ENCODE results near the gene DDX11. TPM values are rescaled to one million over a fixed set of nuclear protein-coding genes. Genes with fewer than 3 reads are reported as not detected.
"Not testable (repeated sequence)": the region's sequence is repeated elsewhere in the genome, so short reads cannot be mapped to it uniquely, and the experiment has no call there.

Gene DDX11
- total RNA-seq, 2 experiments from 2014 or later: 141 to 143 TPM

DNA sequence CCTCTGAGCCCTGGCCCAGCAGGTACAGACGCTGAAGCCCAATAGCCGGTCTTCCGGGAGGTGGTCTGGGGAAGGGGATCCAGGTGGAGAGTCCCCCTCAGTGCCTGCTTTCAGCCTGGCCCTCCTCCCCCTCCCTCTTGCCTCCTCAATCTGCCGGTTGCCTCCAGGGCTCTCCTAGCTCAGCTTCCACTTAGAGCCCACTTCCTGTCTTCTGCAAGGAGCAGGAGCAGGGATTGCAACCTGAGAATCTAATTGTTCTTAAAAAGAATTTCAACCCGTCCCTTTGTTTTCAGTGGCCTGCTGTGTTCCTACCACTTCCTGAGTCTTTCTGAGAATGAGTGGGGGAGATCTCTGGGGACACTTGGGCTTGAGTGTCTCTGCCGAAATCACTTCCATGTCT lies 6.6 kb downstream of the DDX11 start:
- peaks cover 27% of the 10 kb centered on the region for H3K36me3 Mint-ChIP-seq
- peaks cover 17% of the 10 kb centered on the region for H3K4me1 Mint-ChIP-seq
- not testable (repeated sequence) for DNase-seq, H3K27me3 Mint-ChIP-seq, H3K4me3 Mint-ChIP-seq, H3K9me3 Mint-ChIP-seq
- H3K27ac Mint-ChIP-seq: peak overlapping the region; percentile 28

DNA sequence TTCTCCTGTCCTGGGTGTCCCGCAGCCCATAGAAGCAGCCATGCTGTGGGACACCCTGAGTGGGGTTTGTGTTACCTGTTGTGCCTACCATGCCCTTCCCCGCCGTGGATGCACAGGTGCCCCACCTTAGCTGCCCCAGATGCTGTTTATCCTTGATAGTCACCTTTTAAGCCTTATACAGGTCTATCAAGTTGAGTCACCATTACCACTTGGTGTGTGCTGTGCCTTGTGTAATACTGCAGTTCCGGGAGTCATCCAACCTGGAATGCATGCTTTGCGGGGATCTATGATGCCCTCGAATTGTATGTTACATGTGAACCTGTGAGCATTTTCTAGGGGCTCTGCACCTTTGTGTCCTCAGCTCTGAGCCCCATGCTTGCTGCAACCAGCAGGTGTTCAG lies 7.6 kb downstream of the DDX11 start:
- H3K36me3 Mint-ChIP-seq: peaks cover 22% of the 10 kb centered on the region
- peaks cover 13% of the 10 kb centered on the region for H3K4me1 Mint-ChIP-seq
- not testable (repeated sequence) for DNase-seq, H3K27me3 Mint-ChIP-seq, H3K27ac Mint-ChIP-seq, H3K9me3 Mint-ChIP-seq, H3K4me3 Mint-ChIP-seq

DNA sequence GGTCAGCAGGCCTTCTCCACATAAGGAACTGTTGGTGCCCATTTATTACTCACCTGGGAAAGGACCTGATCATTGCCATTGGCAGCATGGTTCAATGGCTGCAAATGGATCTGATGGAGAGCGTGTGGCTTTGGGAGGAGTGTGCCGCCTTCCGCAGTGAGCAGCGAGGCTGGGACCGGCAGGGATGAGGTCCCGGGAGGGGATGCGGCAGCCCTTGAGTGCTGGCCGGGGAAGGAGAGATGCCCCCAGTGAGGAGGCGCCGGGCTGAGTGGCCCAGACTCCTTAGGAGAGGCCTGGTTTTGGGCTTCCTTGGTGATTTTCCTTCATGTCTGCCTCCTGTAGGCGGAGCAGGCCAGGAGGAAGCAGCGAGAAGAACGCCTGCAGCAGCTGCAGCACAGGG lies 10.6 kb downstream of the DDX11 start:
- not testable (repeated sequence) for H3K27me3 Mint-ChIP-seq, DNase-seq, H3K9me3 Mint-ChIP-seq, H3K27ac Mint-ChIP-seq, H3K4me3 Mint-ChIP-seq, H3K4me1 Mint-ChIP-seq
- peaks cover 12% of the 10 kb centered on the region for H3K36me3 Mint-ChIP-seq

DNA sequence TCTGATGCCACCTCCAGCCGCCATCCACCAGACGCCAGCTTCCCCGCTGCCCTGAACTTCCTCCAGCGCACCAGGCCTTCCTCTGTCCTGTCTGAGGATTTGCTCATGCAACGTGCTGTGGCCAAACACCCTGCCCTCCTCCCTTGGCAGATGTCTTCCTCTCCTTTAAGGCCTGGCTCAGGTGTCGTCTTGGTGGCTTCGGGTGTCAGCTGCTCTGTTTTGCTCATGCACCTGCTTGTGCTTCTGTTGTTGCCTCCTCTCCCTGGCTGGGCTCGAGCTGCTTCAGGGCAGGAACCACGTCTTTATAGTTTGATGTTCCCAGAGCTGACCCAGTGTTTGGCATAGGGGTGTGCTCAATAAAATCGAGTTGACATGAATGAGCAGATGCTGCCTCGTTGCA lies 12.4 kb downstream of the DDX11 start:
- not testable (repeated sequence) for H3K27me3 Mint-ChIP-seq, H3K27ac Mint-ChIP-seq, H3K4me1 Mint-ChIP-seq, DNase-seq, H3K4me3 Mint-ChIP-seq, H3K9me3 Mint-ChIP-seq, H3K36me3 Mint-ChIP-seq

DNA sequence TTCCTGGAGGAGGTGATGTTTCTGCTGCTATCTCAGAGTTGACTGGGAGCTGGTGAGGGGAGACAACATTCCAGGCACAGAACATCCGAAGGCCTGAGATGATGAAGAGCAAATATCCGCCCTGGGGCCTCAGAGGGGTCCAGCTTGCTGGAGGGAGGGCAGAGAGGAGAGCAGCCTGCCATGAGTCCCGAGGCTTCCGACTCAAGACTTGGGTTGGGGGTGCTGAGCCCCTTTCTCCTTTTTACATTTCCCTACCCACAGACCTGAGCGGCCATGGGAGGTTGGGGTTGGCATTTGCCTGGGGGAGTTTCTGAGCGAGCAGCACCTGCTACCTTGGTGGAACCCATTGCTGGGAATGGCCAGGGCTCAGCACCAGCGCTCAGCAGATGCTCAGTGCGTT lies 13.8 kb downstream of the DDX11 start:
- not testable (repeated sequence) for H3K36me3 Mint-ChIP-seq, H3K4me1 Mint-ChIP-seq

DNA sequence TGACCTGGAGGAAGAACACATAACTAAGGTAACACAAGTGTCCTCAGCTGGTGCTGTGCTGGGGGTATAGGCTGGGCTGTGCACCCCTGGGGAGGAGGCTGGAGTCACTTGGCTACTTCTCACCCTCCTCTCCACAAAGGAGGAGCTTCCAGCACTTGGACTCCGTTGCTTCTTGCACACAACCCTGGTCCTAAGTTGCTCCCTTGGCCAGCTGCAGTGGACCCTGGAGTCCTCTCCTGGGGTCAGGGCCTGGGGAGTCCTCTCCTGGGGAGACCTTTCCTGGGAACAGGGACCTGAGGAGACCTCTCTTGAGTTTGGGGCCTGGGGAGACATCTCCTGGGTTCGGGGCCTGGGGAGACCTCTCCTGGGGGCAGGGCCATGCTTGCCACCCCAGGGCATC lies 14.3 kb downstream of the DDX11 start:
- H3K27ac Mint-ChIP-seq, H3K9me3 Mint-ChIP-seq, H3K4me3 Mint-ChIP-seq, H3K27me3 Mint-ChIP-seq, DNase-seq, H3K4me1 Mint-ChIP-seq: not testable (repeated sequence)
- peaks cover 12% of the 10 kb centered on the region for H3K36me3 Mint-ChIP-seq

More for the DNA sequence above, 13.8 kb downstream of the DDX11 start:
- H3K27me3 Mint-ChIP-seq, H3K4me3 Mint-ChIP-seq, H3K27ac Mint-ChIP-seq, H3K9me3 Mint-ChIP-seq, DNase-seq: not testable (repeated sequence)

DNA sequence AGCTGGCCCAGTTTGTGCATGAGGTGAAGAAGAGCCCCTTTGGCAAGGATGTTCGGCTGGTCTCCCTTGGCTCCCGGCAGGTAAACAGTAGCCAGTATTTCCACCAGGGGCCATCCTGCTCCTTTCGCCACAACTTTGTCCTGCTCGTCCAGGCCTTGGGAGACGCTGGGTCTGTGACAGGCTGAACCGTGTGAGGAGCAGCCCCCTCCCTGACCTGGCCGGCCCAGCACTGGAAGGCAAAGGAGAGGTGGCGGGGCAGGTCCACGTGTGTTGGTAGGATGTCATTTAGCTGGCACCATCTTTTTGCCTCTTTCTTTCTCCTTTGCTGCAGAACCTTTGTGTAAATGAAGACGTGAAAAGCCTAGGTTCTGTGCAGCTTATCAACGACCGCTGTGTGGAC lies 15.4 kb downstream of the DDX11 start:
- Mint-ChIP-seq H3K27ac (no peak overlapping the region), H3K27me3 (no peaks in the 10 kb centered on the region), H3K4me1 (peaks cover 1% of the 10 kb centered on the region), H3K36me3 (peaks cover 11% of the 10 kb centered on the region), H3K4me3 (no peak overlapping the region), H3K9me3 (no peaks in the 10 kb centered on the region)
- no peak for DNase-seq

DNA sequence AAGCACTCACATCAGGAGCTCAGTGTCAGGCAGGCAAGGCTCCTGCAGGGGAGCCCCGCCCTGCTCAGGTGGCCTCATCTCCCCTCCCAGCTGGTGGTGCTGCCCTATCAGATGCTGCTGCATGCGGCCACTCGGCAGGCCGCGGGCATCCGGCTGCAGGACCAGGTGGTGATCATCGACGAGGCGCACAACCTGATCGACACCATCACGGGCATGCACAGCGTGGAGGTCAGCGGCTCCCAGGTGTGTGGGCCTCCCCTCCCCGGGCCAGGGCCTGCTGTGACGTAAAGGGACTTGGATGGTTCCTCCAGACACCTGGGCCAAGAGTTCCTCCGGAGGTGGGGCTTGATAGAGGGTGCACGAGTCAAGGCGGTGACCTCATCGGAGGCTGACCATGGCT lies 18.0 kb downstream of the DDX11 start:
- H3K27me3 Mint-ChIP-seq, DNase-seq, H3K4me1 Mint-ChIP-seq, H3K27ac Mint-ChIP-seq, H3K4me3 Mint-ChIP-seq, H3K9me3 Mint-ChIP-seq: not testable (repeated sequence)
- H3K36me3 Mint-ChIP-seq: peaks cover 13% of the 10 kb centered on the region

DNA sequence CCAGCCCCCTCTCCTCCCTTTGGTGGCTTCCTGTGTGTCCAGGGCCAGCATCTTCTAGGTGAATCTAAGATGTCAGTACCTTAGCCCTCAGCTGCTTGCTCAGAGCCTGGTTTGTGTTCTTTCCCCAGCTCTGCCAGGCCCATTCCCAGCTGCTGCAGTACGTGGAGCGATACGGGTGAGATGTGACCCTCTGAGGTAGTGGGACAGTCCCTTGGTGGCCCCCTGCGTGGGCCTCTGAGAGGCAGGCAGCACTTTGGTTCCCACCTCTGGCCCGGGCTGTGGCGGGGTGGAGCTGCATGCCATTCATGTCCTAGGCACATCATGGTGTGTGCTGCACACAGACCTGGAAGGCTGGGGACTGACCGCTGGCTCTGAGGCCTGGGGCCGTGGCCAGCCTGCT lies 19.1 kb downstream of the DDX11 start:
- H3K27me3 Mint-ChIP-seq, H3K4me3 Mint-ChIP-seq, H3K4me1 Mint-ChIP-seq, DNase-seq, H3K27ac Mint-ChIP-seq, H3K9me3 Mint-ChIP-seq: not testable (repeated sequence)
- peaks cover 15% of the 10 kb centered on the region for H3K36me3 Mint-ChIP-seq

DNA sequence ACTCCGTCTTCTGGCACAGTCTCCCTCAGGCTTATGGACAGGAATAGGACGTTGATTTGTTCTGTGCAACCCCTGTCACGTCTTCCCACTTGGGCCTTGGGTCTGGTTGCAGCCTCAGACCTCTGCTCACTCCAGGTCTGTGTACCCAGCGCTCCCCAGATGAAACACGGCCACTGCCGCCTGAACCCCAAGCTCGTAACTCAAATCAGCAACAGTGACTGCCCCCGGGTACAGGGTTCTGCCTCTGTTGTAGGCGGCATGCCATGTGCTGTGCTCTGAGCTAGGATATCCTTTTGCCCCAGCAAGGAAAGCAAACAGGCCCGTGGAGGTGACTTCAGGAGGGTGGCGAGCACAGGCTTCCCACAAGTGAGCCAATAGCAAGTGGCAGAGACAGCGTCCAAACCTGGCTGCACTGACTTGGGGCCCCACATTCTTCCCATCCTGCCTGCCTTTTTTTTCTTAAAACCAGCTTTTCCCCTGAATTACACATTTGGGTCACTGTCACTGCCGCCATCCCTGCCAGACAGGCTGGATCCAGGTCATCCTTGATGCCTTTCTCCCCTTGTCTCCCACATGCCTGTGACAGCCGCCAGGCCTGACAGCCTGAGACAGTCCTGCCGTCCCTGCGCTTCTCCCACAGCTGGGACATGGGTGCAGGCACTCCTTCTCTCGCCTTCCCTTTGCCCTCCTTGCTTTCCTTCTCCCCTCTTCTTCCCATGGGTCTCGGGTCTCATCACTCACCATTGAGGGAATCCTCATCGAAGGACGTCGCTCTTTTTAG lies 21.6 kb downstream of the DDX11 start:
- not testable (repeated sequence) for H3K4me3 Mint-ChIP-seq, H3K27me3 Mint-ChIP-seq, H3K4me1 Mint-ChIP-seq, H3K27ac Mint-ChIP-seq, DNase-seq, H3K9me3 Mint-ChIP-seq
- H3K36me3 Mint-ChIP-seq: peaks cover 14% of the 10 kb centered on the region

DNA sequence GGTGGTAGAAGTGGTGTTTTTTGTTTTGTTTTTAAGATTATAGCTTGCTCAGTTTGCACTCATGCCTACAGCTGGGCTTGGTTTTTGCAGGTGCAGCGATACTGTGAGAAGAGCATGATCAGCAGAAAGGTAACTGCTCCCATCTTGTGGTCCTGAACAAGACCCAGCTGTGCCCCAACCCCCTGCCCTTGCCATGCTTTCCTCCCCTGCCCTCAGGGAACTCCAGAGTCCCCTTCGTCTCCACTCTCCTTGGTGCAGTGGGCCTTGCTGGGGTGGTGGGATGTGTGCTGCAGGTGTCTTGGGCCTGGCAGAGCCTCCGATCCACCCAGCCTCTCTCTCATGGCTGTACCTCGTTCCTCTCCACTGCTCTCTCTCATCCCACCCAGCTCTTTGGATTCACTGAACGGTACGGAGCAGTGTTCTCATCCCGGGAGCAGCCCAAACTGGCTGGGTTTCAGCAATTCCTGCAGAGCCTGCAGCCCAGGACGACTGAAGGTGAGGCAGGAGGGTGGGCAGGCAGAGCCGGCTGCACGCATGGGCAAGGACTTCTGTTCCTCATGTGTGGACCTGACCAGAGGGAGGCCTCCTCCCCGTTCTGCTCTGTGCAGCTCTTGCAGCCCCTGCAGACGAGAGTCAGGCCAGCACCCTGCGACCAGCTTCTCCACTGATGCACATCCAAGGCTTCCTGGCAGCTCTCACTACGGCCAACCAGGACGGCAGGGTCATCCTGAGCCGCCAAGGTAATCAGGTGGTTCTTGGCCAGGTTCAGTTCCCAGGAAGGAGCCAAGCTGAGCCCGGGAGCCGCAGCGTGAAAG lies 22.8 kb downstream of the DDX11 start:
- H3K4me1 Mint-ChIP-seq, H3K27me3 Mint-ChIP-seq, H3K27ac Mint-ChIP-seq, H3K4me3 Mint-ChIP-seq, DNase-seq, H3K9me3 Mint-ChIP-seq: not testable (repeated sequence)
- peaks cover 18% of the 10 kb centered on the region for H3K36me3 Mint-ChIP-seq

DNA sequence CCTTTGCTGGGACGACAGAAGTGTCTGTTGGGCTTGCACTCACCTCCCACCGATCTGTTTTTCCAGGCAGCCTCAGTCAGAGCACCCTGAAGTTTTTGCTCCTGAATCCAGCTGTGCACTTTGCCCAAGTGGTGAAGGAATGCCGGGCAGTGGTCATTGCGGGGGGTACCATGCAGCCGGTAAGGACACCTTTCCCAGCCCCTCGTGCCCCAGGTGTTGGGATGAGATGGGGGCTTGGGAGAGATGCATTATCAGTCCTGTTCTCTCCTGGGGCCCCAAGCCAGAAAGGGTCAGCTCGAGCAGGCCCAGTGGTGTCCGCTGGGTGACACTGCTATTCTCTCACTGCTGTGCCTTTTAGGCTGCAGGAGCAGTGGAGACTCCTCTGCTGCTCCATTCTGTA lies 24.2 kb downstream of the DDX11 start:
- not testable (repeated sequence) for H3K4me3 Mint-ChIP-seq, H3K4me1 Mint-ChIP-seq, H3K9me3 Mint-ChIP-seq, H3K27me3 Mint-ChIP-seq, DNase-seq, H3K27ac Mint-ChIP-seq
- H3K36me3 Mint-ChIP-seq: peaks cover 14% of the 10 kb centered on the region

DNA sequence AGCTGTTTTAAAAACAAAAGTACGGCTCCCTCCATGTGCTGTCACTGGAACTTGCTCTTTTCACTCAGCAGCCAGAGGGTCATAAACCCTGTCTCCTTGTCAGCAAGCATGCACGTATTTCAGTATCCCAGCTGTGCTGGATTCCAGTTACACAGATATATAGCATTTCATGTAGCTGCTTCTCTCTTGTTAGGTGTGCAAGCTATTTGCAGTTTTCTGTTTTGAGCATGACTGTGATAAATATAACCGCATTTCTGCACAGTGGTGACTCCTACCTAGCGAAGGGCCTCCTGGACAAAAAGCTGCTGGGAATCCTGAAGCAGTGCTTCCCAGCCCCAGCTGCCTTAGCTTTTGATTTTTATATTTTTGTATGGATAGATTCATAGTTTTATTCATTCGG lies 24.7 kb downstream of the DDX11 start:
- H3K9me3 Mint-ChIP-seq, H3K4me1 Mint-ChIP-seq, H3K27ac Mint-ChIP-seq, H3K27me3 Mint-ChIP-seq, DNase-seq, H3K4me3 Mint-ChIP-seq: not testable (repeated sequence)
- H3K36me3 Mint-ChIP-seq: peaks cover 14% of the 10 kb centered on the region

DNA sequence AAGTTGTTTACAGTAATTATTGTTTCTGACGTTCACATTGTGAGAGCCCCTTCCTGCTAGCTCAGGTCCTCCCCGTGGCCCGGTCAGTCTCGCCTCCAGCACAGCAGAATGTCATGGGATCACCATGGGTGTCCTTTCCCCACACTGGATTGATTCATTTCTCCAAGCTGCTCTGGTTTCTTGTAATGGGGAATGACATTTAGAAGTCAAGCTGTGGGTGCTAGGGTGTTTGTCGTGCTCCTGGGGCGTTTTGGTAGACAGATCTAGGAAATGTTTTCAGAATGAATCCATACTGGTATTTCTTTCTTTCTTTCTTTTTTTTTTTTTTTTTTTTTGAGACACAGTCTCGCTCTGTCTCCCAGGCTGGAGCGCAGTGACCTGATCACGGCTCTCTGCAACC lies 25.1 kb downstream of the DDX11 start:
- H3K36me3 Mint-ChIP-seq: peaks cover 14% of the 10 kb centered on the region
- not testable (repeated sequence) for H3K9me3 Mint-ChIP-seq, H3K27me3 Mint-ChIP-seq, H3K4me3 Mint-ChIP-seq, H3K4me1 Mint-ChIP-seq, DNase-seq, H3K27ac Mint-ChIP-seq

DNA sequence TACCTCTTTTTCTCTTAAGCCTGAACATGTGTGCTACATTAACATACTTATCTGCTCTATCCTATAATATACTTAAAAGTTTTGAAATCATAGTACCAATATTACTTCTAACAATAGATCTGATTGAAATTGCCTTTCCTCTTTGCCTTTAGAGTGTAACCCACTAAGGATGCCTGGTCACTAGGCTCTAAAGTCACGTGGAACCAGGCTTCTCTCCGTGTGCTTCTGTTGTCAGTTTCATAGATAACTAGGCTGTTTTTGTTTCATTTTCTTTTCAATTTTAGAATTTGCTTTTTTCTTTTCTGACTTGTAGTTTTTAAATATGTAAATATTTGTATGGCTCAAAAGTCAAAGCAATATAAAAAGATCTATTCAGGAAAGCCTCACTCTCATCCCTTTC lies 25.8 kb downstream of the DDX11 start:
- not testable (repeated sequence) for H3K27me3 Mint-ChIP-seq, DNase-seq, H3K9me3 Mint-ChIP-seq, H3K27ac Mint-ChIP-seq, H3K4me3 Mint-ChIP-seq, H3K4me1 Mint-ChIP-seq
- H3K36me3 Mint-ChIP-seq: peaks cover 17% of the 10 kb centered on the region
